Measurements from ENCODE around the gene RBBP8NL. TPM values are rescaled to one million over a fixed set of nuclear protein-coding genes. Genes with fewer than 3 reads are reported as not detected.

The RBBP8NL gene
- total RNA-seq, 1 donor from 2014 or later = not detected

- DNase-seq = no peak
Observed at GRCh38 chr20:62419759-62420158, 7.6 kb downstream of the RBBP8NL start.

- no peak for DNase-seq
Observed at GRCh38 chr20:62418709-62419487, 8.4 kb downstream of the RBBP8NL start.

GRCh38 chr20:62417981-62418708, 9.2 kb downstream of the RBBP8NL start:
- no peak for DNase-seq

GRCh38 chr20:62416651-62417637, 10.4 kb downstream of the RBBP8NL start:
- no peak for DNase-seq

- no peak for DNase-seq
Observed at GRCh38 chr20:62415354-62416111, 11.8 kb downstream of the RBBP8NL start.

GRCh38 chr20:62413896-62414481, 13.3 kb downstream of the RBBP8NL start:
- DNase-seq = peak; percentile 23

- DNase-seq = no peak
Observed at GRCh38 chr20:62413025-62413570, 14.2 kb downstream of the RBBP8NL start.

- no peak for DNase-seq
Observed at GRCh38 chr20:62412194-62413024, 14.9 kb downstream of the RBBP8NL start.

- DNase-seq = no peak
Observed at GRCh38 chr20:62411479-62412193, 15.7 kb downstream of the RBBP8NL start.

GRCh38 chr20:62410746-62411478, 16.4 kb downstream of the RBBP8NL start:
- DNase-seq = no peak

GRCh38 chr20:62409931-62410745, 17.2 kb downstream of the RBBP8NL start:
- DNase-seq = peak; percentile 53

- DNase-seq = no peak
Observed at GRCh38 chr20:62409086-62409853, 18.1 kb downstream of the RBBP8NL start.

GRCh38 chr20:62408640-62409039, 18.7 kb downstream of the RBBP8NL start:
- DNase-seq = no peak

GRCh38 chr20:62408055-62408454, 19.3 kb downstream of the RBBP8NL start:
- no peak for DNase-seq

GRCh38 chr20:62407221-62407992, 19.9 kb downstream of the RBBP8NL start, which contains the start of gene CABLES2:
CABLES2 (minus strand) TSS chr20:62407285; CDS start chr20:62407276, 9 bp downstream.
- DNase-seq = peak; percentile 96

- DNase-seq = no peak
Observed at GRCh38 chr20:62406635-62407176, 20.6 kb downstream of the RBBP8NL start.
